Tracheal epithelial cell (primary cell): ENCODE results near the gene AQP11. TPM values are rescaled to one million over a fixed set of nuclear protein-coding genes. Genes with fewer than 3 reads are reported as not detected.

Experiments used
- total RNA-seq: library from RNA; depleted of rRNA; stranded (reverse); fragments of >200 nt; gene quantifications from 2 replicates; pipeline ENCODE4 v1.2.1, GENCODE V29; 2014

The AQP11 gene
- 0.24 TPM in 1 of 2 replicates, not detected in the other for total RNA-seq

GRCh38 chr11:77589521-77590193 lies at the start of gene AQP11:
Gene AQP11, plus strand, starts transcription at chr11:77589953. Its CDS starts 40 bp downstream, at chr11:77589993.

GRCh38 chr11:77637345-77638165 lies 47.8 kb downstream of the AQP11 start, which contains the start of gene CLNS1A:
Gene CLNS1A, minus strand, starts transcription at chr11:77637794. Its CDS starts 80 bp downstream, at chr11:77637714.

Other genes starting within 250 kb of the AQP11 start
- 31.1 and 36.9 TPM in 2 replicates for gene PAK1, start 115.9 kb upstream of the AQP11 start, total RNA-seq
- gene CLNS1A, start 47.8 kb downstream of the AQP11 start, total RNA-seq = 171 and 182 TPM in 2 replicates
- 20.2 and 40.5 TPM in 2 replicates for gene RSF1, start 230.8 kb downstream of the AQP11 start, total RNA-seq
- gene AAMDC, start 231.2 kb downstream of the AQP11 start, total RNA-seq = 0.43 and 10.4 TPM in 2 replicates